Neural crest cell (in vitro differentiated cells): Measurements from ENCODE around the gene ZNF354B. TPM values are rescaled to one million over a fixed set of nuclear protein-coding genes. Genes with fewer than 3 reads are reported as not detected.
A peak's percentile ranks its signal among the peaks of the same experiment; 100 is the strongest.
"Not testable (repeated sequence)": the region's sequence is repeated elsewhere in the genome, so short reads cannot be mapped to it uniquely, and the experiment has no call there.

Source experiments
- DNase-seq: peaks from one replicate; pipeline ENCODE4 v3.0.0; 2021; ENCODE audit warnings: low read depth, mixed read lengths, low spot score
- H3K27ac Mint-ChIP-seq: one replicate; pipeline ENCODE4 v1.8.0; 2021; ENCODE audit warnings: mild to moderate bottlenecking, mixed read lengths; ENCODE audit not compliant: unreplicated experiment
- H3K27me3 Mint-ChIP-seq: 2 replicates; pipeline ENCODE4 v1.8.0; 2021; ENCODE audit warnings: low read depth, mild to moderate bottlenecking, mixed read lengths
- H3K36me3 Mint-ChIP-seq: 2 replicates; pipeline ENCODE4 v1.8.0; 2021; ENCODE audit warnings: low read depth, mild to moderate bottlenecking, mixed read lengths
- H3K4me1 Mint-ChIP-seq: 2 replicates; pipeline ENCODE4 v1.8.0; 2021; ENCODE audit warnings: mixed read lengths
- H3K4me3 Mint-ChIP-seq: one replicate; pipeline ENCODE4 v1.8.0; 2021; ENCODE audit warnings: mild to moderate bottlenecking, mixed read lengths
- H3K9me3 Mint-ChIP-seq: 2 replicates; pipeline ENCODE4 v1.8.0; 2021; ENCODE audit warnings: mixed read lengths
- CTCF ChIP-seq: fragments of 200-600 bp; sonication (generic); conservative IDR thresholded peaks from 2 replicates; pipeline ENCODE4 v1.5.0; 2021; ENCODE audit warnings: antibody characterized with exemption, mild to moderate bottlenecking
- total RNA-seq: library from RNA; stranded (reverse); gene quantifications from 2 replicates; pipeline ENCODE4 v1.2.1, GENCODE V29; 2021

Gene ZNF354B
- total RNA-seq, 1 donor from 2014 or later, result 24.8 TPM

GRCh38 chr5:178826216-178826615 is 33.5 kb upstream of the ZNF354B start:
- no peak for TF ChIP-seq CTCF
- H3K27ac Mint-ChIP-seq, result no peak overlapping the region
- H3K4me3 Mint-ChIP-seq, result no peak overlapping the region
- H3K9me3 Mint-ChIP-seq, result peaks cover 2% of the 10 kb centered on the region
- H3K4me1 Mint-ChIP-seq, result peaks cover 7% of the 10 kb centered on the region
- no peaks in the 10 kb centered on the region for H3K27me3 Mint-ChIP-seq
- peaks cover 2% of the 10 kb centered on the region for H3K36me3 Mint-ChIP-seq
- no peak for DNase-seq

GRCh38 chr5:178827636-178828035 is 32.1 kb upstream of the ZNF354B start:
- Mint-ChIP-seq H3K27ac (no peak overlapping the region), H3K4me3 (no peak overlapping the region), H3K4me1 (peaks cover 7% of the 10 kb centered on the region), H3K27me3 (no peaks in the 10 kb centered on the region), H3K9me3 (no peaks in the 10 kb centered on the region), H3K36me3 (no peaks in the 10 kb centered on the region)
- TF ChIP-seq CTCF, result no peak
- DNase-seq, result no peak

- peaks cover 7% of the 10 kb centered on the region for H3K4me1 Mint-ChIP-seq
- no peaks in the 10 kb centered on the region for H3K36me3 Mint-ChIP-seq
- H3K27me3 Mint-ChIP-seq, result no peaks in the 10 kb centered on the region
- TF ChIP-seq CTCF, result peak; percentile 25
- H3K4me3 Mint-ChIP-seq, result no peak overlapping the region
- no peak for DNase-seq
- H3K27ac Mint-ChIP-seq, result no peak overlapping the region
- no peaks in the 10 kb centered on the region for H3K9me3 Mint-ChIP-seq
Measured at GRCh38 chr5:178831049-178831448, 28.7 kb upstream of the ZNF354B start.

- no peak for TF ChIP-seq CTCF
- peaks cover 7% of the 10 kb centered on the region for H3K4me1 Mint-ChIP-seq
- no peak overlapping the region for H3K27ac Mint-ChIP-seq
- H3K9me3 Mint-ChIP-seq, result no peaks in the 10 kb centered on the region
- DNase-seq, result no peak
- H3K36me3 Mint-ChIP-seq, result no peaks in the 10 kb centered on the region
- H3K27me3 Mint-ChIP-seq, result no peaks in the 10 kb centered on the region
- peak overlapping the region; percentile 38 for H3K4me3 Mint-ChIP-seq
Measured at GRCh38 chr5:178832618-178833201, 27.0 kb upstream of the ZNF354B start.

GRCh38 chr5:178836628-178837027 is 23.1 kb upstream of the ZNF354B start:
- Mint-ChIP-seq H3K27me3 (no peaks in the 10 kb centered on the region), H3K36me3 (no peaks in the 10 kb centered on the region), H3K9me3 (no peaks in the 10 kb centered on the region), H3K27ac (no peak overlapping the region), H3K4me1 (no peaks in the 10 kb centered on the region), H3K4me3 (no peak overlapping the region)
- no peak for DNase-seq
- TF ChIP-seq CTCF, result no peak

GRCh38 chr5:178838695-178839318 is 20.9 kb upstream of the ZNF354B start:
- not testable (repeated sequence) for H3K4me3 Mint-ChIP-seq, H3K4me1 Mint-ChIP-seq, DNase-seq, H3K36me3 Mint-ChIP-seq, H3K27me3 Mint-ChIP-seq, H3K9me3 Mint-ChIP-seq, H3K27ac Mint-ChIP-seq
